ENCODE results near the gene GTF3A.

DNA sequence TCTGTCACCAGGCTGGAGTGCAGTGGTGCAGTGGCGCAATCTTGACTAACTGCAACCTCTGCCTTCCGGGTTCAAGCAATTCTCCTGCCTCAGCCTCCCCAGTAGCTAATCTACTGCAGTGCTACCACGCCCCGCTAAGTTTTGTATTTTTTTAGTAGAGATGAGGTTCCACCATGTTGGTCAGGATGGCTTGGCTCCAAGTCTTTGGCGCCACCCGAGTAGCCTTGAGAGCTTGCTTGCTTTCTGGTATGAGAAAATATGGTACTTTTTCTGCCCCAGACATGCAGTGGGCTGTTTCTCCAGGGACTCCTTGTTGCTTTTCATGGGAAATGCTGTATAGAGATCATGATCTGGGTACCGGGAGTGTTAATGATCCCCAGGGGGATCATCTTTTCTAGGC lies 34.5 kb upstream of the GTF3A start:
- no peak for TF ChIP-seq POLR2AphosphoS5 (IDR thresholded peaks at IDR 0.05)
- TF ChIP-seq POLR2A (IDR thresholded peaks at IDR 0.05) = no peak
- TF ChIP-seq, protein P1, sequence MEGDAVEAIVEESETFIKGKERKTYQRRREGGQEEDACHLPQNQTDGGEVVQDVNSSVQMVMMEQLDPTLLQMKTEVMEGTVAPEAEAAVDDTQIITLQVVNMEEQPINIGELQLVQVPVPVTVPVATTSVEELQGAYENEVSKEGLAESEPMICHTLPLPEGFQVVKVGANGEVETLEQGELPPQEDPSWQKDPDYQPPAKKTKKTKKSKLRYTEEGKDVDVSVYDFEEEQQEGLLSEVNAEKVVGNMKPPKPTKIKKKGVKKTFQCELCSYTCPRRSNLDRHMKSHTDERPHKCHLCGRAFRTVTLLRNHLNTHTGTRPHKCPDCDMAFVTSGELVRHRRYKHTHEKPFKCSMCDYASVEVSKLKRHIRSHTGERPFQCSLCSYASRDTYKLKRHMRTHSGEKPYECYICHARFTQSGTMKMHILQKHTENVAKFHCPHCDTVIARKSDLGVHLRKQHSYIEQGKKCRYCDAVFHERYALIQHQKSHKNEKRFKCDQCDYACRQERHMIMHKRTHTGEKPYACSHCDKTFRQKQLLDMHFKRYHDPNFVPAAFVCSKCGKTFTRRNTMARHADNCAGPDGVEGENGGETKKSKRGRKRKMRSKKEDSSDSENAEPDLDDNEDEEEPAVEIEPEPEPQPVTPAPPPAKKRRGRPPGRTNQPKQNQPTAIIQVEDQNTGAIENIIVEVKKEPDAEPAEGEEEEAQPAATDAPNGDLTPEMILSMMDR (IDR thresholded peaks at IDR 0.05) = no peak

All from stomach (tissue), 4 donors.